ENCODE data around the gene CABCOCO1.
"Not testable (repeated sequence)": the region's sequence is repeated elsewhere in the genome, so short reads cannot be mapped to it uniquely, and the experiment has no call there.

- TF ChIP-seq EZH2 (IDR thresholded peaks at IDR 0.05; ENCODE audit: borderline replicate concordance, control insufficient read depth, low read depth, low read length); CBFB (IDR thresholded peaks at IDR 0.05; ENCODE audit: low read depth); E2F8 (IDR thresholded peaks at IDR 0.05; ENCODE audit: low read depth, partially characterized antibody); CTCF (IDR thresholded peaks at IDR 0.05 in 2 of 3, conservative IDR thresholded peaks at IDR 0.05 in 1 of 3; ENCODE audit: control insufficient read depth in 2 of 3, extremely low read depth in 1 of 3, insufficient read depth in 1 of 3, low read depth in 3 of 3, low read length in 3 of 3); PAX5 (IDR thresholded peaks at IDR 0.05; ENCODE audit: borderline replicate concordance, low read depth, low read length); RAD21 (IDR thresholded peaks at IDR 0.05; ENCODE audit: insufficient read depth, low read depth, low read length); HDGF (IDR thresholded peaks at IDR 0.05); TCF7 (IDR thresholded peaks at IDR 0.05; ENCODE audit: borderline replicate concordance); SP1 (IDR thresholded peaks at IDR 0.05; ENCODE audit: low read depth, low read length); ZNF217 (IDR thresholded peaks at IDR 0.05); ZZZ3 (IDR thresholded peaks at IDR 0.05; ENCODE audit: control insufficient read depth, insufficient read length, low read depth): not testable (repeated sequence)
Measured at GRCh38 chr10:61691667-61692066, 28.9 kb downstream of the CABCOCO1 start.
